Activated T-helper 1 cell treated with anti-CD3 and anti-CD28 coated beads, Interleukin-12 subunit alpha, Interleukin-12 subunit beta, Interleukin-2, Interleukin-4 antibody, amounts not matched to agents 30 ng/mL and 10 ng/mL and 1 ng/mL, durations not matched to agents 14 hours and 24 hours and 36 hours (primary cell): ENCODE data around the gene SLC34A3. TPM values are rescaled to one million over a fixed set of nuclear protein-coding genes. Genes with fewer than 3 reads are reported as not detected.

Experiments used
- DNase-seq: peaks from one replicate; pipeline ENCODE4 v3.0.0; 2021; ENCODE audit warnings: low spot score
- H3K27ac Mint-ChIP-seq: one replicate; pipeline ENCODE4 v1.8.0; 2021; ENCODE audit warnings: mild to moderate bottlenecking, mixed read lengths
- H3K27me3 Mint-ChIP-seq: one replicate; pipeline ENCODE4 v1.8.0; 2022; ENCODE audit warnings: mild to moderate bottlenecking, moderate library complexity, mixed read lengths; ENCODE audit not compliant: insufficient read depth
- H3K36me3 Mint-ChIP-seq: one replicate; pipeline ENCODE4 v1.8.0; 2021; ENCODE audit warnings: low read depth, mixed read lengths
- H3K4me1 Mint-ChIP-seq: one replicate; pipeline ENCODE4 v1.8.0; 2021; ENCODE audit warnings: low read depth, mixed read lengths
- H3K4me3 Mint-ChIP-seq: one replicate; pipeline ENCODE4 v1.8.0; 2021; ENCODE audit warnings: mild to moderate bottlenecking, moderate library complexity, mixed read lengths
- H3K9me3 Mint-ChIP-seq: one replicate; pipeline ENCODE4 v1.8.0; 2021; ENCODE audit warnings: mixed read lengths
- intact Hi-C: fragments of 100-400 bp; cut with micrococcal nuclease; formaldehyde crosslinking; loops from one replicate; pipeline ENCODE4 v1.15.1; 2024
- total RNA-seq: library from RNA; stranded (reverse); gene quantifications from 2 replicates; pipeline ENCODE4 v1.2.3, GENCODE V29; 2022

The SLC34A3 gene
- total RNA-seq, 1 donor from 2014 or later, result not detected

DNA sequence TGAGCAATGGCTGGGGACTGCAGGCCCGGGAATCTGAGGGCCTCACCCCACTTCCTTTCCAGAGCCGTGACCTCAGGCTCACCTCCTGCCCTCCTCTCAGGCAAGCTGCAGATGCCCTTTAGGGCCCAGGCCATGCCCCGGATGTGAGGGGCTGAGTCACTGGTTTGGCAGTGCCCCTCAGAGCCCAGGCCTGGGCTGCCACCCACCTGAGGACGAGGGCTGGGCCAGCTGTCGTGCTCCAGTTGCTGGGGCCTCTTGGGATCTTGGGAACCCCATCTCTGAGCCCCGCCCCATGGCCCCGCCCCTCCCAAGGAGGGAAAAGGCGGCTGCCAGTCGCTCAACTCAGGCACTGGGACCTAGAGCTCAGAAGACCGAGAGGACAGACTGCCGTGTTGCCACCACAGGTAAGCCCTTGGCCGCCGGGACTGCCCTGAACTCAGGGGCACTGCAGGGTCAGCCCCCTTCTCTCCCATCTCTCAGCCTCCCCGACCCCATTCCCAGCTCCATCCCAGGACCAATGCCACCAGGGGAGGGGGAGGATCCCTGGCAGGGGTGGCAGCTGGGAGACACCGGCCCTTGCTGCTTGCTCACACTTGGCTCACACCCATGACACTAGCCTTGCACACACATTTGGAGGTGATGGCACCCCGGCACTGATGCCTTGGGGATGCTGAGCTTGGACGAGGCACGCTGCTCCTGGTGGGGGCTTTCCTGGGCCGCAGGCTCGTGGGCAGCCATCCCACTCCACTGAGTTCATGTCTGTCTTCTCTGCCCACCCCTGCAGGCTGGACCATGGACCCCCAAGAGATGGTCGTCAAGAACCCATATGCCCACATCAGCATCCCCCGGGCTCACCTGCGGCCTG lies 5.6 kb upstream of the SLC34A3 start, which contains the start of gene CYSRT1:
Gene CYSRT1 (plus strand): TSS at position 345 of the 865 bp plus-strand sequence. CDS start 448 bp downstream, at position 793.
- peak; percentile 19 for DNase-seq
- H3K27me3 Mint-ChIP-seq, result no peaks in the 10 kb centered on the region
- peak within 1 kb of the TSS; percentile 67 for H3K27ac Mint-ChIP-seq
- intact Hi-C loops, result loop anchor here (5.0 kb wide), 1 partner anchor 198 kb away; the partner anchor contains the start of gene ABCA2
- H3K9me3 Mint-ChIP-seq, result no peaks in the 10 kb centered on the region
- peak within 1 kb of the TSS; percentile 84 for H3K4me3 Mint-ChIP-seq
- H3K4me1 Mint-ChIP-seq, result peaks cover 5% of the 10 kb centered on the region
- no peaks in the 10 kb centered on the region for H3K36me3 Mint-ChIP-seq

DNA sequence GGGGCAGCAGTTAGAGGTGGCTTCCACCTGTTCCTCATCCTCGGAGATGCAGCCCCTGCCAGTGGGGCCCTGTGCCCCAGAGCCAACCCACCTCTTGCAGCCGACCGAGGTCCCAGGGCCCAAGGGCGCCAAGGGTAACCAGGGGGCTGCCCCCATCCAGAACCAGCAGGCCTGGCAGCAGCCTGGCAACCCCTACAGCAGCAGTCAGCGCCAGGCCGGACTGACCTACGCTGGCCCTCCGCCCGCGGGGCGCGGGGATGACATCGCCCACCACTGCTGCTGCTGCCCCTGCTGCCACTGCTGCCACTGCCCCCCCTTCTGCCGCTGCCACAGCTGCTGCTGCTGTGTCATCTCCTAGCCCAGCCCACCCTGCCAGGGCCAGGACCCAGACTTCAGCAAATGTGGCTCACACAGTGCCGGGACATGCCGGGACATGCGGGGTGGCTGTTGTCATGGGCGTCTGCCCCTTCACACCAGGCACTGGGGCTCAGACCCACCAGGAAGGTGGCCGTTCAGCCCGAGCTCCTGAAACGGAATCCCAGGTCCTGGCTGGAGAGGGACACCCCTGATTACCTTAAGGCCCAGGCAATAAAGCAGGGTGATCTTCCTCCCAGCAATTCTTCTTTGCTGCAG lies 4.9 kb upstream of the SLC34A3 start:
- Mint-ChIP-seq H3K9me3 (no peaks in the 10 kb centered on the region), H3K4me3 (no peak overlapping the region), H3K27ac (no peak overlapping the region), H3K36me3 (no peaks in the 10 kb centered on the region), H3K27me3 (no peaks in the 10 kb centered on the region), H3K4me1 (peaks cover 5% of the 10 kb centered on the region)
- no peak for DNase-seq
- intact Hi-C loops, result no loop called here

DNA sequence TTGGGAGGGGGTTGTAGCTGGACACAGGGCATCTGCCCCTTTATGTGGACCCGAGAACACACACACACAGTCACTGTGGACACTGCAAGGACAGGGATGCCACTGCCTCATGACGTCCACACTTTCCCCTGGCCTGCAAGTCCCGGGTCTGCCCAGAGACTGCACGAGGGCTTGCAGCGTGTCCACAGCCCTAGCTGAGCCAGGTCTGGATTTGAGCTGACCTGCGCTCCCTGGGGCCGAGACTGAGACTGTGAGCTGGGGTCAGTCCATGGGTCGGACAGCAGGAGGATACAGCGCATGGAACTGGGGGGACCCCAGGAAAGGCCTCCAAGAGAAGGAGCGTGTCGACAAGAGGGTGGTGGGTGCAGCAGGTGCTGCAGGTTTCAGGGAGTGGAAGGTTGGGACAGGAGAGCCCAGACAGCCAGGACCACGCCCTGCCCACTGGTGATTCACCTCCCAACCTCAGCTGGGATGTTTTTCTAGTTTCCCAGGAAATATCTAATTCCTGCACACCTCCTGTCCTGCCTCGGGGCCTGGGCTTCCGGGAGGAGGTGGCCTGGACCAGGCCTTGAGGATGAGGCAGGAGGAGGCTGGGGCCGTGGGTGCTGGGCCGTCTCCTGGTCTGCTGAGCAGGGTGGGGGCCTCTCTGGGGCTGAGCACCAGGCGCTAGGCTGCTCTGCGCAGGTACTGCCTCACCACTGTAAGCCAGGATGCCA lies 4.2 kb upstream of the SLC34A3 start:
- Mint-ChIP-seq H3K27ac (no peak overlapping the region), H3K9me3 (no peaks in the 10 kb centered on the region), H3K4me3 (no peak overlapping the region), H3K4me1 (peaks cover 5% of the 10 kb centered on the region), H3K36me3 (no peaks in the 10 kb centered on the region), H3K27me3 (no peaks in the 10 kb centered on the region)
- intact Hi-C loops, result loop anchor here (1.0 kb wide), 3 partner anchors 10 to 108 kb away; no protein-coding TSS in a partner anchor
- no peak for DNase-seq

DNA sequence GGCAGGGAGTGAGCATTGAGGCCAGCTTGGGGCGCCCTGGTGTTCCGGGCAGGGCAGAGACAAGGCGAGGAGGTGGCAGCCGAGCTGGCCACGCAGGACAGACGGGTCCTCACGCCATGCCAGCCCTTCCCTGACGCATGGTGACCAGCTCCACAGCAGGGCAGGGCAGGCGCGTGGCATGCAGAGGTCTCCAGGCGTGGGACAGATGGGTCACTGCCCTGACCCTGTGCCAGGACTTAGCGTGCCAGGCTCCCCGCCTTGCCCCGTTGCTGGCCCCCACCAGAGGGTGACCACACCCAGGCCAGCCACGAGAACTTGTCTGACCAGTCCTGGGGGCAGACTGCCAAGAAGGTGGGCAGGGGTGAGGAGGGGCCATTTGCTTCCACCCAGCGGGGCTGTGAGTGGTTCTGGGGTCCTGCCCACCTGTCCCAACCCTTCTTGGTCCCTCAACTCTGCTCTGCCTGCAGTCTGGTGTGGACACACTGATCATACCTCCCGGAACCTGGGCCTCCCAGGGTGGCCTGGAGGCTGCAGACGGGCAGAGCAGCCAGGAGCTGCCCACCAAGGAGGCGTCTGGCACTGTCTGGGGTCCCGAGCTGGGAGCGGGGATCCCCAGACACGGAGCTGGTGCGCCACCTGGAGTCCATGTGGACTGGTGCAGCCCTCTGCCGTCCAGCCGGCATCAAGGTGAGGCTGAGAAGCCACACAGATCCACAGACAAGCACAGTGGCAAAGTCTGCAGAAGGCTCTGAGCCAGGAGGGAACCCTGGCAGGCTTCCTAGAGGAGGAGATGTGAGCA lies 3.4 kb upstream of the SLC34A3 start, which contains the start of gene RNF224:
Gene RNF224 (plus strand): TSS at position 449 of the 799 bp plus-strand sequence. CDS start 834 bp downstream, outside the sequence.
- H3K4me1 Mint-ChIP-seq, result peaks cover 5% of the 10 kb centered on the region
- no peaks in the 10 kb centered on the region for H3K36me3 Mint-ChIP-seq
- peak; percentile 73 for DNase-seq
- H3K4me3 Mint-ChIP-seq, result no peak within 1 kb of the TSS
- no peaks in the 10 kb centered on the region for H3K27me3 Mint-ChIP-seq
- H3K9me3 Mint-ChIP-seq, result no peaks in the 10 kb centered on the region
- H3K27ac Mint-ChIP-seq, result no peak within 1 kb of the TSS
- intact Hi-C loops, result loop anchor here (1.0 kb wide), 3 partner anchors 9 to 109 kb away; no protein-coding TSS in a partner anchor

DNA sequence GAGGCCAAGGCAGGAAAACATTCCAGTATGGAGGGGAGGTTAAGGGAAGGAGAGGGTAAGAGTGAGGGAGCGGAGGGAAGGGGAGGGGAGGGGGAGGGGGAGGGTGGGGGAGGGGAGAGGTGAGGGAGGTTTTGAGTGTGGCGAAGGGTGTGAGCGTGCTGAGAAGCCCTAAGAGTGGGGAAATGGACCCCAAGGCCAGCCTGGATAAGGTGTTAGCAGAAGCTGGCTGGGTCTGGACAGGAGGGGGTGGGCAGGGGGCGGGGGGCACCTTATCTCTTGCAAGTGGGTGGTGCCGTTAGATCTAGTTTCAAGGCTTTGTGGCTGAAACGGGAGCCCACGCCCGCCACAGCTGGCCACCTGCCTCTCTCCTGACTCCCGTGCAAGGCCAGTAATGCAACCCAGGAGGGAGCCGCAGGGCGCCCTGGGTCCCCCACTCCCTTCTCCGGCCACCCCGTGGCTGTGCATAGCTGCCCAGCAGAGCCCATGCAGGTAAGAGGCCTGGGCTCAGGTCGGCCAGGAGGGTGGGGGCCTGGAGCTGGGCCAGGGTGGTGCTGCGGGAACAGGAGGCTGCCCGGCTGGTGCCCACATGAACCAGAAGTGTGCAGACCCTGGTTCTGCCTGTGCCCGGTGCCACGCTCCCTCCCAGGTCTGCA lies 2.7 kb upstream of the SLC34A3 start:
- peaks cover 5% of the 10 kb centered on the region for H3K4me1 Mint-ChIP-seq
- no peak overlapping the region for H3K27ac Mint-ChIP-seq
- intact Hi-C loops, result loop anchor here (1.0 kb wide), 3 partner anchors 8 to 110 kb away; no protein-coding TSS in a partner anchor

DNA sequence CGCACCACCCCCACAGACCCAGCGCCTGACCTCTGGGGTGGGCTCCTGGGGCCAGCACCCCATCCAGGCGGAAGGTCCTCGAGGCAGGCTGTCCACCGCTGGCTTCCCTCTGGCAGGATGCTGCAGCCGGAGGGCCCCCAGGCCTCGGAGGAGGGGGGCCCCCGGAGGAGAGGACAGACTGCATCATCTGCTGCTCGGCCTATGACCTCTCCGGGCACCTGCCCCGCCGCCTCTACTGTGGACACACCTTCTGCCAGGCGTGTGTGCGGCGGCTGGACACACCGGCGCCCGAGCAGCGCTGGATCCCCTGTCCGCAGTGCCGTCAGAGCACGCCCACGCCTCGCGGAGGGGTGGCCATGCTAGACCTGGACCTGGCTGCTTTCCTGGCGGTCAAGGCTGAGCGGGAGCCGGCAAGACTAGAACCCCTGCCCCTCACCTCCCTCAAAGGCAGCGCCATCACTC lies 2.2 kb upstream of the SLC34A3 start:
- Mint-ChIP-seq H3K27ac (no peak overlapping the region), H3K4me3 (no peak overlapping the region), H3K36me3 (no peaks in the 10 kb centered on the region), H3K4me1 (peaks cover 5% of the 10 kb centered on the region), H3K27me3 (no peaks in the 10 kb centered on the region), H3K9me3 (no peaks in the 10 kb centered on the region)
- DNase-seq, result no peak
- intact Hi-C loops, result no loop called here

More for the DNA sequence above, 2.7 kb upstream of the SLC34A3 start:
- H3K36me3 Mint-ChIP-seq, result no peaks in the 10 kb centered on the region
- no peak for DNase-seq
- no peak overlapping the region for H3K4me3 Mint-ChIP-seq
- no peaks in the 10 kb centered on the region for H3K27me3 Mint-ChIP-seq
- H3K9me3 Mint-ChIP-seq, result no peaks in the 10 kb centered on the region

DNA sequence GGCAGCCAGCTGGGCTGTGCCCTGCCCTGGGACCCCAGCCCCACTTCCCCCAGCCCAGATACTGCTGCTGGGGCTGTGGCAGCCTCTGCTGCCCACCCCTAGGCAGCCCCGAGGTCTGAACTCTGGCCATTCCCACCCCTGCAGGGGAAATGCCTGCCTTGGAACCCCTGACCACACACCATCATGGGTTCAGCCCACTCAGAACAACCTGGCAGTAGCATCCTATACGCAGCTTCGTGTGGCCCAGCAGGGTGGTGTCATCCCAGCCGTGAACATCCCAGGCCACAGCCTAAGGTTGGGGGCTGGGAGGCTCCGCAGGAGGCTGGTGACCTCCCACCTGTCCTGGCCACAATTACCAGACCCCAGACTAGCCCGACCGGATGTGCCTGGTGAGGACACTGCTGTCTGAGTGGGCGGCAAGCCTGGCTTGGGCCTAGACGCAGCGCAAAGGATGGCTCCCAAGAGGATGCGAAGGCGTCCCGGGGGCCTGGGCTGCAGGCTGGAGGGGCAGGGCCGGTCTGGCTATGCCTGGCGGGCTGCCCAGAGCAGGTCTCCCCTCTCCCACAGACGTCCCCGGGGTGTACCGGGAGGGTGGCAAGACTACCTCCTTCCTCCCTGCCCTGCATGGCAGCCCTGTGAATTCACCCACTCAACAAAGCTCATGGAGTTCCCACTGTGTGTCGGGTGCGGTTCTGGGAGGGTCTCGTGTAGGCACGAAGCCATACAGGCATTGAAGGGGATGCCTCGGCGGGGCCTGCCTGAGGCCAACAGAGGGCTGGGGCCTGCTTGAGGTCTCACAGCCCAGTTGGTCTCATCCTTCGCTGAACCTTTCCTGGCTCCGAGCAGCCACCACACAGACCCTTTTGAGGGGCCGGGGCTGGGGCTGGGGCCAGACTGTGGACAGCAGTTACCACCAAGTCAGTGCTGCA lies 1.5 kb upstream of the SLC34A3 start:
- H3K27ac Mint-ChIP-seq, result no peak overlapping the region
- H3K9me3 Mint-ChIP-seq, result no peaks in the 10 kb centered on the region
- H3K27me3 Mint-ChIP-seq, result no peaks in the 10 kb centered on the region
- intact Hi-C loops, result no loop called here
- no peak overlapping the region for H3K4me3 Mint-ChIP-seq
- DNase-seq, result no peak
- peaks cover 5% of the 10 kb centered on the region for H3K4me1 Mint-ChIP-seq
- H3K36me3 Mint-ChIP-seq, result no peaks in the 10 kb centered on the region

DNA sequence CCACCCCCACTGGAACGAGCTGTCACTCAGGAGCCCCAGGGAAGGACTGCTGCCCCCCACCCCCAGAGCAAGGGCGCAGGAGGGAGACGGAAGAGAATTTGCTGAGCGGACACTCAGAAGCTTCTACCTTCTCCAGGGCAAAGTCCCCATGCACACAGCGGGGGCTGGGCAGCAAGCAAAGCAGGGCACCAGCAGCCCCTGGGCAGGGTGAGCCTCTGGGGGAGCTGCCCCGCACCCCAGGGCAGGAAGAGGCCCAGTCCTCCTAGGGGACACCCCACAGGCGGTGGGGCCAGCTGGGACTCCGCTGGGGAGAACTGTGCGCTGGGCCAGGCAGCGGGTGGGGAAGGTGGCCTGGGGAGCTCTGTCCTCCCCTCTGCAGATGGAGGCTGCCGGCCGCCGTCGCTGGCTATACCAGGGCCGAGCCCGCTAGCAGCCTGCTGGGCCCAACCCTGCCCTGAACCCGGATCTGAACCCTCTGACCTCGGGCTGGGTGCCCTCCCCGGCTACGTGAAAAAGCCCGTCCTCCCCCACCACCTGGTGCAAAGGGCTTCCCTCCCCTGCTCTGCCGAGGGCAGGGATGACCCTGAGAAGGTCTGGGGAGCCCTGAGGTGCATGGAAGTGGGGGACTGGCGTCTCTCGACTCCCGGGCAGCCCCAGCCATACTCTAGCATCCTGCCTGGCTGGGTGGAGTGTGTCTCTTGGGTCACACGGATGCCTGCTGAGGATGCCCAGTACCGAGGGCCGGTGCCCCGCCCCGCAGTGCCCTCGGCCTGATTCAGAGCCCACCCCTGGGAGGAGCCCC lies 597 bp upstream of the SLC34A3 start:
- H3K36me3 Mint-ChIP-seq, result no peaks in the 10 kb centered on the region
- DNase-seq, result no peak
- H3K4me3 Mint-ChIP-seq, result no peak overlapping the region
- H3K4me1 Mint-ChIP-seq, result peaks cover 5% of the 10 kb centered on the region
- peaks cover 3% of the 10 kb centered on the region for H3K27me3 Mint-ChIP-seq
- H3K9me3 Mint-ChIP-seq, result no peaks in the 10 kb centered on the region
- intact Hi-C loops, result no loop called here
- no peak overlapping the region for H3K27ac Mint-ChIP-seq

DNA sequence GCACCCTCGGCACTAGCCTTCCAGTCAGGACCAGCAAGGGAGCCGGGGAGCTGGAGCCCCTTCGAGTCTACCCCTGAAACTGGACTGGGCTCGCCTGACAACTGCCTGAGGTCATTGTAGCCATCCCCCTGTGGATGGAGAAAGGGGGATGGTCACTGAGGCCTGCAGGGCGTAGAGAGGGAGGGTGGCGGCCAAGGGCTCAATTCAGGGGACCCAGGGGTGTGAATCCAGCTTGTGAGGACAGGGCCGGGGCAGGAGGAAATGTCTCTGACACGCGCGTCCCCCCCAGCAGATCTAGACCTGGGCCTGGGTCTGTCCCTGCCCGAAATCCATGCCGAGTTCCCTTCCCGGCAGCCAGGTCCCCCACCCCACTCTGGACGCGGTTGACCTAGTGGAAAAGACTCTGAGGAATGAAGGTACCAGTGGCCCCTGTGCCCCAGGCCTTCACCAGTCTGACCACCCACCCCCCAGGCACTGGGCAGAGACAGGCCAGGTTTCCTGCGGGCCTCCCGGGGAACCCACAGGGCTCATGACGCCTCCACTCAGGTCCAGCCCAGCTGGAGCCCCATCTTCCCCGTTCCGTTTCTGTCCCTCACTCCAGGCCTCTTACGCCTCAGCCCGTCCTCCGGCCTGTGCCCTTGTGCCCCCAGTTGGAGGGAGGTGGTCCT lies 805 bp downstream of the SLC34A3 start:
- H3K27ac Mint-ChIP-seq, result no peak overlapping the region
- no peaks in the 10 kb centered on the region for H3K9me3 Mint-ChIP-seq
- peaks cover 5% of the 10 kb centered on the region for H3K27me3 Mint-ChIP-seq
- intact Hi-C loops, result no loop called here
- peaks cover 5% of the 10 kb centered on the region for H3K4me1 Mint-ChIP-seq
- no peak for DNase-seq
- H3K36me3 Mint-ChIP-seq, result no peaks in the 10 kb centered on the region
- no peak overlapping the region for H3K4me3 Mint-ChIP-seq

DNA sequence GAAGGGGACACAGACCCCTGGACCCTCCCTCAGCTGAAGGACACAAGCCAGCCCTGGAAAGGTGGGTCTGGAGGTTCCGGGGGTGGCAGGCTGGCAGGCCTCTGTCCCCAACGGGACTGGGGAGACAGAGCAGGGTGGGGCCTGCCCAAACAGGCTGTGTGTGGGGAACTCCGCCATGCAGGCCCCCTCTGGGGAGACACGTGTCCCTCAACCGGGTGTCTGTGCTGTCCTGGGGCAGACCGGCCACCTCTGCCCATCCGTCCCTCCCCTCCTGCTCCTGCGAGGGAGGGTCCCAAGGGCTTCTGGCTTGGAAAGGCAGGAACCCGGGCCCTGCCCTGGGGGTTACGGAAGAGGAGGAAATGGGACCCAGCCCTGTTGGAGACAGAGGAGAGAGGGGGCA lies 1.4 kb downstream of the SLC34A3 start:
- Mint-ChIP-seq H3K4me3 (no peak overlapping the region), H3K27me3 (peaks cover 5% of the 10 kb centered on the region), H3K9me3 (no peaks in the 10 kb centered on the region), H3K4me1 (peaks cover 5% of the 10 kb centered on the region), H3K36me3 (no peaks in the 10 kb centered on the region), H3K27ac (no peak overlapping the region)
- intact Hi-C loops, result no loop called here
- no peak for DNase-seq
